ENCODE results near the gene MYO3A.

- no peak for TF ChIP-seq EZH2 (IDR thresholded peaks at IDR 0.05)
- no peak for TF ChIP-seq POLR2AphosphoS5 (IDR thresholded peaks at IDR 0.05; ENCODE audit: borderline replicate concordance, low read depth, low read length)
- no peak for TF ChIP-seq FOXP2 (optimal IDR thresholded peaks at IDR 0.05; ENCODE audit: control extremely low read depth, extremely low read length, insufficient read depth)
Measured at GRCh38 chr10:26216585-26217395, 282.8 kb downstream of the MYO3A start, which contains the start of gene GAD2.

All from SK-N-MC (cell line).